ENCODE measurements around the gene ARHGAP15. TPM values are rescaled to one million over a fixed set of nuclear protein-coding genes. Genes with fewer than 3 reads are reported as not detected.

Gene ARHGAP15
- total and polyA plus RNA-seq, 2 donors from 2014 or later, result 5.7 to 23.1 TPM

- no peak for DNase-seq
Measured at GRCh38 chr2:143341478-143341877, 212.3 kb downstream of the ARHGAP15 start.

DNA sequence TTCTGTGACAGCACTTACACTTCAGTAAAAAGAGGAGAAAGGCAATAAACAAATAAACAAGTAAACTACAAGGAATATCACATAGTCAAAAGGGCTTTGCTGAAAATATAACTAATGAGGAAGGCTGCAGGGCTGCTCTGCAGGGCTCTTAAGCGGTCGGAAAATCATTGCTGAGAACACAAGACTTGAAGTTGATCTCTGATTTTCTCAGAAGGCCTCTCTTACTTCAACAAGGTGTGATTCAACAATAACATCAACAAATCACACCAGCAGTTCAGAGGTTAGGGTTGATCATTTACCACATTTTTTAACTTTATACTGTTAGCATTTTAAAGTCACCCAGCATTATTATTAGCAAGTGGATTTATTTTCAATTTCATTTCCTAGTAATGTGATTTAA lies 215.6 kb downstream of the ARHGAP15 start:
- intact Hi-C loops (cut with DNase I), result no loop called here
- DNase-seq (no peak), FAIRE-seq (no peak)
- H3K36me3 ChIP-seq (ENCODE audit: control insufficient read depth in 2 of 3, insufficient read depth in 3 of 3, low read length in 3 of 3), result no peaks in the 10 kb centered on the region
- H3K9ac ChIP-seq (ENCODE audit: low read length in 3 of 3), result no peak overlapping the region
- H3K27me3 ChIP-seq (ENCODE audit: control insufficient read depth, insufficient read depth, low read length), result no peaks in the 10 kb centered on the region
- H3K4me3 ChIP-seq (ENCODE audit: low read length in 3 of 3), result no peak overlapping the region
- TF ChIP-seq, protein P1, sequence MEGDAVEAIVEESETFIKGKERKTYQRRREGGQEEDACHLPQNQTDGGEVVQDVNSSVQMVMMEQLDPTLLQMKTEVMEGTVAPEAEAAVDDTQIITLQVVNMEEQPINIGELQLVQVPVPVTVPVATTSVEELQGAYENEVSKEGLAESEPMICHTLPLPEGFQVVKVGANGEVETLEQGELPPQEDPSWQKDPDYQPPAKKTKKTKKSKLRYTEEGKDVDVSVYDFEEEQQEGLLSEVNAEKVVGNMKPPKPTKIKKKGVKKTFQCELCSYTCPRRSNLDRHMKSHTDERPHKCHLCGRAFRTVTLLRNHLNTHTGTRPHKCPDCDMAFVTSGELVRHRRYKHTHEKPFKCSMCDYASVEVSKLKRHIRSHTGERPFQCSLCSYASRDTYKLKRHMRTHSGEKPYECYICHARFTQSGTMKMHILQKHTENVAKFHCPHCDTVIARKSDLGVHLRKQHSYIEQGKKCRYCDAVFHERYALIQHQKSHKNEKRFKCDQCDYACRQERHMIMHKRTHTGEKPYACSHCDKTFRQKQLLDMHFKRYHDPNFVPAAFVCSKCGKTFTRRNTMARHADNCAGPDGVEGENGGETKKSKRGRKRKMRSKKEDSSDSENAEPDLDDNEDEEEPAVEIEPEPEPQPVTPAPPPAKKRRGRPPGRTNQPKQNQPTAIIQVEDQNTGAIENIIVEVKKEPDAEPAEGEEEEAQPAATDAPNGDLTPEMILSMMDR (IDR thresholded peaks at IDR 0.05; ENCODE audit: borderline replicate concordance, extremely low read depth, insufficient read depth), result no peak
- H3K27ac ChIP-seq (ENCODE audit: low read depth in 2 of 2, low read length in 2 of 2), result no peak overlapping the region
- no peaks in the 10 kb centered on the region for H3K9me3 ChIP-seq (ENCODE audit: control insufficient read depth in 2 of 3, insufficient read depth in 1 of 3, low read length in 3 of 3)
- H3K4me1 ChIP-seq (ENCODE audit: control insufficient read depth in 2 of 3, insufficient read depth in 2 of 3, low read depth in 1 of 3, low read length in 3 of 3), result no peaks in the 10 kb centered on the region

More at GRCh38 chr2:143341478-143341877, 212.3 kb downstream of the ARHGAP15 start:
- Histone ChIP-seq H3K9me3 (ENCODE audit: control insufficient read depth in 2 of 3, insufficient read depth in 1 of 3, low read length in 3 of 3) (no peaks in the 10 kb centered on the region), H3K27ac (ENCODE audit: low read depth in 2 of 2, low read length in 2 of 2) (no peak overlapping the region), H3K9ac (ENCODE audit: low read length in 3 of 3) (no peak overlapping the region), H3K36me3 (ENCODE audit: control insufficient read depth in 2 of 3, insufficient read depth in 3 of 3, low read length in 3 of 3) (no peaks in the 10 kb centered on the region), H3K4me3 (ENCODE audit: low read length in 3 of 3) (no peak overlapping the region), H3K27me3 (ENCODE audit: control insufficient read depth, insufficient read depth, low read length) (no peaks in the 10 kb centered on the region), H3K4me1 (ENCODE audit: control insufficient read depth in 2 of 3, insufficient read depth in 2 of 3, low read depth in 1 of 3, low read length in 3 of 3) (no peaks in the 10 kb centered on the region)
- intact Hi-C loops (cut with DNase I), result no loop called here
- no peak for FAIRE-seq
- TF ChIP-seq, protein P1 (IDR thresholded peaks at IDR 0.05; ENCODE audit: borderline replicate concordance, extremely low read depth, insufficient read depth), result no peak

DNA sequence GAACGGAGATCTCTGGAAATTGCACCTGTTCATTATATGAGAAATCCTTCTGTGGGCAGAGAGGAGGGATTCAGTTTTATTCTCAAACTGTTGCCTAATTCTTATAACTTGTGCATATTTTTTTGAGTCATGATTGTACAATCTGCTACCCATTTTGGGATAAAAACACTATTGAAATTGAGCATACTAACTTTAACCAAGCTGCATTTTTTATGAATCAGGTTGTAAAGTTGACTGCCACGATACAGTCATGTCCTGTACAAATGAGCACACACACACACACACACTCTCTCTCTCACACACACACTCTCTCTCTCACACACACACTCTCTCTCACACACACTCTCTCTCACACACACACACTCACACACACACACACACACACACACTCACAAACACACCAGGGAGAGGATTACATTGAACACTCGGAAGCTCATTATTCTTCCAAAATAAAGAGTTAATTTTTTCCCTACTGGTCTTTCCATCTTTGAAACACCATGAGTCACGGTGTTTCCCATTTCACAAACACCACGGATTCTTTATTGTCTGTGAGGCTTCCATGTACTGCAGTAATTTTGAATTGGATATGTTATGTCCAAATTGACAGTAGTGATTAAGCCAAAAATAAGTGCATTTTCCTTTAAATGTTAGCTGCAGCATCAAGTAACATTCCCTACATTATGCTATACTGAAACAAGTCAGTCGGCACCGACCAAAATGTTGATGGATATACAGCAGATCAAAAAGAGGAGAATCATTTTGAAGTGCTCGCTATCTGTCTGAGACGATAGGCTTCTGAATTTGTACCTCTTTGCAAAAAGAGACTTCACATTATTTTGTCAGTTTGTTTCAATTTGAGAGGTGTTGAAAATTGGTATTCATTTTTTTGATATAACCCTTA lies 216.9 kb downstream of the ARHGAP15 start:
- Histone ChIP-seq H3K9me3 (ENCODE audit: control insufficient read depth in 2 of 3, insufficient read depth in 1 of 3, low read length in 3 of 3) (no peaks in the 10 kb centered on the region), H3K9ac (ENCODE audit: low read length in 3 of 3) (no peak overlapping the region), H3K4me1 (ENCODE audit: control insufficient read depth in 2 of 3, insufficient read depth in 2 of 3, low read depth in 1 of 3, low read length in 3 of 3) (no peaks in the 10 kb centered on the region), H3K27me3 (ENCODE audit: control insufficient read depth, insufficient read depth, low read length) (no peaks in the 10 kb centered on the region), H3K27ac (ENCODE audit: low read depth in 2 of 2, low read length in 2 of 2) (no peak overlapping the region), H3K4me3 (ENCODE audit: low read length in 3 of 3) (no peak overlapping the region), H3K36me3 (ENCODE audit: control insufficient read depth in 2 of 3, insufficient read depth in 3 of 3, low read length in 3 of 3) (no peaks in the 10 kb centered on the region)
- intact Hi-C loops (cut with DNase I), result no loop called here
- TF ChIP-seq, protein P1 (IDR thresholded peaks at IDR 0.05; ENCODE audit: borderline replicate concordance, extremely low read depth, insufficient read depth), result no peak
- no peak for DNase-seq
- no peak for FAIRE-seq

Data from kidney (tissue), 14 donors.